Activated CD8-positive, alpha-beta T cell treated with anti-CD3 and anti-CD28 coated beads for 36 hours (primary cell): ENCODE results near the gene NEK5. TPM values are rescaled to one million over a fixed set of nuclear protein-coding genes. Genes with fewer than 3 reads are reported as not detected.

Experiments
- ATAC-seq: fragments of 200-7000 bp; cut with Tn5 transposase; one replicate; pipeline ENCODE4 v1.10.0; 2021; ENCODE audit warnings: mild to moderate bottlenecking, moderate library complexity
- CTCF ChIA-PET: fragments of 350-600 bp; sonication (Branson Sonifier 250); formaldehyde crosslinking; loops from one replicate; lab custom pipeline; 2021; ENCODE audit warnings: antibody characterized with exemption; lab: Charles Lee
- POLR2A ChIA-PET: fragments of 350-600 bp; sonication (Branson Sonifier 250); formaldehyde crosslinking; loops from one replicate; lab custom pipeline; 2021; ENCODE audit warnings: antibody characterized with exemption; lab: Charles Lee
- DNase-seq: peaks from one replicate; pipeline ENCODE4 v3.0.0-alpha.2; 2020
- H3K27ac Mint-ChIP-seq: one replicate; pipeline ENCODE4 v1.8.0; 2021; ENCODE audit warnings: mild to moderate bottlenecking, mixed read lengths
- H3K27me3 Mint-ChIP-seq: one replicate; pipeline ENCODE4 v1.8.0; 2021; ENCODE audit warnings: mixed read lengths
- H3K36me3 Mint-ChIP-seq: one replicate; pipeline ENCODE4 v1.8.0; 2021; ENCODE audit warnings: low read depth, mixed read lengths
- H3K4me1 Mint-ChIP-seq: one replicate; pipeline ENCODE4 v1.8.0; 2021; ENCODE audit warnings: low read depth, mixed read lengths
- H3K4me3 Mint-ChIP-seq: one replicate; pipeline ENCODE4 v1.8.0; 2021; ENCODE audit warnings: mild to moderate bottlenecking, moderate library complexity, mixed read lengths
- H3K9me3 Mint-ChIP-seq: one replicate; pipeline ENCODE4 v1.8.0; 2021; ENCODE audit warnings: mixed read lengths
- intact Hi-C: fragments of 100-400 bp; cut with micrococcal nuclease; formaldehyde crosslinking; loops from one replicate; pipeline ENCODE4 v1.10.0; 2022
- total RNA-seq, 2 experiments: library from RNA; stranded (reverse); gene quantifications; one replicate each; pipeline ENCODE4 v1.2.3, GENCODE V29; 2021
- TF ChIP-seq, protein P1 (sequence below): fragments of 200-600 bp; IDR thresholded peaks from one replicate; pipeline ENCODE4 v1.8.0; 2022; ENCODE audit warnings: antibody characterized with exemption, mild to moderate bottlenecking

Gene NEK5
- total RNA-seq, 2 experiments from 2014 or later, result 0.11 to 0.16 TPM

DNA sequence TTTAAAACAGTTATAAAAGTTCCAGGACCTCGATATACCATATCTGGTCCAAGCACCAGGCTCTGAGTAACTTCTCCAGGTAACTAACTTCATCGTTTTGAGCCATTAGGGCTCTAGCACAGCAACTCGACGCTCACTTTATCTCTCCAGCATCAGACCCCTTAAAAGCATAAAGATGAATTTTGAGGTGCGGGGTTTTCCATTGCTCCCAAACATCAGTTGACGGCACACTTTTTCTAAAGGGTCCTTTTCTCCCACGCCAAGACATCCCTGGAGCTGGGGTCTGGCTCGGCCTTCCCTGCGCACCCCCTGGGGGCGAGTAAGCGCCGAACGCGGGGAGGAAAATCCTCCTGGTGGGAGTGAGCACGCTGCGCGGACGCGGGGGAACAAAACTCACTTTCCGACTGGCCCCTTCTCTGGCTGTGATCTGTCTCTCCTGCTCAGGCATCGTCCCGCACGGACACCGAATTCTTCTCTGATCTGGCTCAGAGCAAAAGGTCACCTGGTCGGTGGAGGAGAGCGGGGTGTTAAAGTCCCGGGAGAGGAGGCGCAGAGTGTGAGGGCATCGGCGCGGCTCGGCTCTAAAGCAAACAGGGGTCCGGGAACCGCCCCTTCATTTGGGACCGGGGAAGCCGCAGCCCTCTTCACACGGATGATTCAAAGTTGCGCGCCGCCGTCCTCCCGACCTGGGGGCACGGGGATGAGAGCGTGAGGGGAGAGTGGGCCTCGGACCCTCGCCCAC lies 117.8 kb downstream of the NEK5 start, which contains the start of gene ATP7B:
TSS of gene ATP7B (minus strand) at position 561 of the 742 bp plus-strand sequence. CDS start at position 448, 113 bp downstream.
- H3K4me1 Mint-ChIP-seq, result peaks cover 14% of the 10 kb centered on the region
- peaks cover 16% of the 10 kb centered on the region for H3K27me3 Mint-ChIP-seq
- ChIA-PET POLR2A (no interaction called here), CTCF (interaction anchor here (3.4 kb wide), 1 partner anchor 117 kb away, joined by 19 read pairs; the partner anchor contains the start of gene NEK5)
- TF ChIP-seq, protein P1, sequence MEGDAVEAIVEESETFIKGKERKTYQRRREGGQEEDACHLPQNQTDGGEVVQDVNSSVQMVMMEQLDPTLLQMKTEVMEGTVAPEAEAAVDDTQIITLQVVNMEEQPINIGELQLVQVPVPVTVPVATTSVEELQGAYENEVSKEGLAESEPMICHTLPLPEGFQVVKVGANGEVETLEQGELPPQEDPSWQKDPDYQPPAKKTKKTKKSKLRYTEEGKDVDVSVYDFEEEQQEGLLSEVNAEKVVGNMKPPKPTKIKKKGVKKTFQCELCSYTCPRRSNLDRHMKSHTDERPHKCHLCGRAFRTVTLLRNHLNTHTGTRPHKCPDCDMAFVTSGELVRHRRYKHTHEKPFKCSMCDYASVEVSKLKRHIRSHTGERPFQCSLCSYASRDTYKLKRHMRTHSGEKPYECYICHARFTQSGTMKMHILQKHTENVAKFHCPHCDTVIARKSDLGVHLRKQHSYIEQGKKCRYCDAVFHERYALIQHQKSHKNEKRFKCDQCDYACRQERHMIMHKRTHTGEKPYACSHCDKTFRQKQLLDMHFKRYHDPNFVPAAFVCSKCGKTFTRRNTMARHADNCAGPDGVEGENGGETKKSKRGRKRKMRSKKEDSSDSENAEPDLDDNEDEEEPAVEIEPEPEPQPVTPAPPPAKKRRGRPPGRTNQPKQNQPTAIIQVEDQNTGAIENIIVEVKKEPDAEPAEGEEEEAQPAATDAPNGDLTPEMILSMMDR, result no peak
- no peaks in the 10 kb centered on the region for H3K9me3 Mint-ChIP-seq
- DNase-seq (peak; percentile 39), ATAC-seq (no peak)
- peak within 1 kb of the TSS; percentile 99 for H3K4me3 Mint-ChIP-seq
- H3K36me3 Mint-ChIP-seq, result peaks cover 4% of the 10 kb centered on the region
- H3K27ac Mint-ChIP-seq, result peak within 1 kb of the TSS; percentile 94
- intact Hi-C loops, result no loop called here

DNA sequence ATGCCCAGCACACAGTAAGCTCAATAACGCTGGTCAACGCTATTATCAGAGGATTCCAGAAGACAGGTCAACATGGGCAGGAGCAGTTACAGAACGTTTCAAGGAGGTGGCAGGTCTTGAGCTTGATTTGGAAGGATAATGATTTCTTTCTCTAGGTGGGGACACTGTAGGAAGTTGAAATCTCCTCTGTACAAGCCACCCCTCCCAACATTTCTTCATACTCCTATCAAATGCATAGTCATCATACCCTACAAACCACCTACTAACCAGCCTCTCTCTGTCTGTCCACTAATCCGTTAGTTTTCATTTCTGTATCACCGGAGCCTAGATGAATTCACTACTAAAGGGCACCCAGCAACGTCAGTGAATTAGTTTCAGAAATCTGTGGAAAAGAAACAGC lies 118.9 kb downstream of the NEK5 start:
- TF ChIP-seq, protein P1, result no peak
- ATAC-seq (no peak), DNase-seq (no peak)
- Mint-ChIP-seq H3K9me3 (no peaks in the 10 kb centered on the region), H3K4me1 (peaks cover 10% of the 10 kb centered on the region), H3K27ac (no peak overlapping the region), H3K27me3 (peaks cover 16% of the 10 kb centered on the region), H3K4me3 (no peak overlapping the region), H3K36me3 (no peaks in the 10 kb centered on the region)
- intact Hi-C loops, result no loop called here
- CTCF ChIA-PET, result interaction anchor here (3.3 kb wide), 1 partner anchor 118 kb away, joined by 16 read pairs; the partner anchor contains the start of gene NEK5
- POLR2A ChIA-PET, result interaction anchor here (0.5 kb wide), 1 partner anchor 81 kb away, joined by 3 read pairs; no protein-coding TSS in a partner anchor

DNA sequence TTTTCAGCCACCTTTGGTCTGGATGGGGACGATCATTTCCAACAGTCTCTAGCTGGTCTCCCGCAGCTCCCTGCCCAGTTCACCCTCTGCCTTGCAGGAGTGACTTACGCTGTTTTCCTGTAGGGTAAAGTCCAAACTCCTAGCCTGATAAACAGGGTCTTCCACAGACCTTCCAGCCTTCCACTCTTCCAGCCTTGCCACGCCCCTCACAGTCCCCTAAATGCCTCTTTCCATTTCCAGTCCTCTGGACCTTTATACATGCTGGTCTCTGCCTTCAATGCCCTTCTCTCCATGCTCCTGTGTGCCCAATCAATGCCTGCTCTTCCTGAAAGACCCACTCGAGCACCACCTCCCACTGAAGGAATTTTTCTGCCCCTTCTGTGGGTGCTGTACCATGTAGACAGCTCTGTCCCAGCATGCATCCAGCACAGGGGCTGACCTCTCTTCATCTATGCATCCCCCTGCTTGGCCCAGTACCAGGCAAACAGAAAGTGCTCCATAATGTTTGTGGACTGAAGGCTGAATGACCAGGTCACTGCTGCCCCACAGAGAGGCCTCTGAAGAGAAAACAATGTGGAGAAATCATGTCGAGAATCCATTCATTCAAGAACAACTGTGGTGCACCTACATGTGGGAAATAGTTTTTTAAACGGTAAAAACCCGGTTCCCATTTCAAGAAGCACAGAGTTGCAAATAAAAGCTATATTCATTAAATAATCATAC lies 122.2 kb downstream of the NEK5 start:
- peaks cover 6% of the 10 kb centered on the region for H3K4me1 Mint-ChIP-seq
- TF ChIP-seq, protein P1, result no peak
- H3K9me3 Mint-ChIP-seq, result no peaks in the 10 kb centered on the region
- ChIA-PET POLR2A (no interaction called here), CTCF (interaction anchor here (3.3 kb wide), 1 partner anchor 121 kb away, joined by 16 read pairs; the partner anchor contains the start of gene NEK5)
- ATAC-seq (no peak), DNase-seq (no peak)
- H3K27me3 Mint-ChIP-seq, result peaks cover 16% of the 10 kb centered on the region
- H3K27ac Mint-ChIP-seq, result no peak overlapping the region
- intact Hi-C loops, result no loop called here
- H3K36me3 Mint-ChIP-seq, result no peaks in the 10 kb centered on the region
- no peak overlapping the region for H3K4me3 Mint-ChIP-seq

DNA sequence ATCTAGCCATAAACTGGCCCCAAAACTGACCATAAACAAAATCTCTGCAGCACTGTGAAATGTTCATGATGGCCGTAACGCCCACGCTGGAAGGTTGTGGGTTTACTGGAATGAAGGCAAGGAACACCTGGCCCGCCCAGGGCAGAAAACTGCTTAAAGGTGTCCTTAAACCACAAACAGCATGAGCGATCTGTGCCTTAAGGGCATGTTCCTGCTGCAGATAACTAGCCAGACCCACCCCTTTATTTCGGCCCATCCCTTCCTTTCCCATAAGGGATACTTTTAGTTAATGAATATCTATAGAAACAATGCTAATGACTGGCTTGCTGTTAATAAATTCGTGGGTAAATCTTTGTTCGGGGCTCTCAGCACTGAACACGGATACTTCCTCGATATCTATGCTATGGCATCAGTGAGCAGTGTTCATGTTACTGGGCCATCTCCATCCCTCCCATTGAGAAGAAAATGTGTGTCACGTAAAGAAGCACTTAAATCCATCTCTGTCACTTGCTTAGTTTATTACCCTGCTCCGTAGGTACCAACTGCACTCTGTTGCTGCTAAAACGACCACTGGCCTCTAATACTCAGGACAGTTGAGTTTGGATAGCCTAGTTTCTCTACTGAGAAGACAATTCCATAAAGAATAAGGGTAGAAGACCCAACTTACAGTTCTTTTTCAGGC lies 122.9 kb downstream of the NEK5 start:
- intact Hi-C loops, result no loop called here
- Mint-ChIP-seq H3K4me3 (no peak overlapping the region), H3K4me1 (peaks cover 3% of the 10 kb centered on the region), H3K27me3 (peaks cover 13% of the 10 kb centered on the region), H3K27ac (no peak overlapping the region), H3K36me3 (no peaks in the 10 kb centered on the region), H3K9me3 (no peaks in the 10 kb centered on the region)
- TF ChIP-seq, protein P1, result no peak
- no peak for DNase-seq
- ChIA-PET POLR2A (no interaction called here), CTCF (no interaction called here)
- no peak for ATAC-seq
